K562 (cell line): Measurements from ENCODE around the gene GPSM3. TPM values are rescaled to one million over a fixed set of nuclear protein-coding genes. Genes with fewer than 3 reads are reported as not detected.

ENCODE experiments used
- MCM5 ChIP-seq: fragments of 450-650 bp; IDR thresholded peaks from 2 replicates; pipeline ENCODE4 v1.6.1; 2016; ENCODE audit warnings: low read depth
- TRIM24 ChIP-seq, 2 experiments: fragments of 450-650 bp; IDR thresholded peaks; 2 replicates each; pipeline ENCODE4 v1.6.1; 2016
- ZNF695 ChIP-seq: fragments of 450-650 bp; formaldehyde crosslinking; IDR thresholded peaks from 2 replicates; pipeline ENCODE4 v1.4.0; 2020; ENCODE audit warnings: mild to moderate bottlenecking, moderate library complexity
- polyA plus RNA-seq, 8 experiments: library from polyadenylated mRNA; depleted of rRNA in 4 of 8; stranded (reverse) in 5 of 8; unstranded in 3 of 8; fragments of >200 nt; fragmentation: Nextera tagmentation in 2 of 8; fragmentation: Illumina TruSeq in 1 of 8; extraction: Ambion mirVana in 2 of 8; extraction: Trizol in 1 of 8; gene quantifications; 2 replicates each; pipeline versions ENCODE4 v1.2.1 to v1.2.3, GENCODE V29; 2011 to 2014; ENCODE audit warnings: inconsistent platforms in 1 of 8, missing spikeins in 1 of 8
- total RNA-seq, 7 experiments: library from RNA; depleted of rRNA in 6 of 7; stranded (reverse); fragments of >200 nt in 6 of 7; fragmentation: Illumina TruSeq in 2 of 7; extraction: Trizol in 2 of 7; gene quantifications; 2 replicates each; pipeline versions ENCODE4 v1.2.1 to v1.2.3, GENCODE V29; 2011 to 2021; ENCODE audit warnings: low replicate concordance in 1 of 7
- TF ChIP-seq, protein P1 (sequence below), 2 experiments: fragments of 450-650 bp; IDR thresholded peaks; 2 replicates each; pipeline ENCODE4 v1.6.1; 2016; ENCODE audit warnings: mild to moderate bottlenecking in 2 of 2, borderline replicate concordance in 1 of 2, low read depth in 1 of 2, moderate library complexity in 1 of 2
- TF ChIP-seq, protein P2 (sequence below): fragments of 450-650 bp; IDR thresholded peaks from 2 replicates; pipeline ENCODE4 v1.6.1; 2017; ENCODE audit warnings: antibody characterized with exemption, mild to moderate bottlenecking

Gene GPSM3
- total and polyA plus RNA-seq, 9 of the 15 experiments (the other 6 are each of a cell fraction or from before 2014, with no cell fraction given) = 5.3 to 42.6 (median 24.4) TPM

DNA sequence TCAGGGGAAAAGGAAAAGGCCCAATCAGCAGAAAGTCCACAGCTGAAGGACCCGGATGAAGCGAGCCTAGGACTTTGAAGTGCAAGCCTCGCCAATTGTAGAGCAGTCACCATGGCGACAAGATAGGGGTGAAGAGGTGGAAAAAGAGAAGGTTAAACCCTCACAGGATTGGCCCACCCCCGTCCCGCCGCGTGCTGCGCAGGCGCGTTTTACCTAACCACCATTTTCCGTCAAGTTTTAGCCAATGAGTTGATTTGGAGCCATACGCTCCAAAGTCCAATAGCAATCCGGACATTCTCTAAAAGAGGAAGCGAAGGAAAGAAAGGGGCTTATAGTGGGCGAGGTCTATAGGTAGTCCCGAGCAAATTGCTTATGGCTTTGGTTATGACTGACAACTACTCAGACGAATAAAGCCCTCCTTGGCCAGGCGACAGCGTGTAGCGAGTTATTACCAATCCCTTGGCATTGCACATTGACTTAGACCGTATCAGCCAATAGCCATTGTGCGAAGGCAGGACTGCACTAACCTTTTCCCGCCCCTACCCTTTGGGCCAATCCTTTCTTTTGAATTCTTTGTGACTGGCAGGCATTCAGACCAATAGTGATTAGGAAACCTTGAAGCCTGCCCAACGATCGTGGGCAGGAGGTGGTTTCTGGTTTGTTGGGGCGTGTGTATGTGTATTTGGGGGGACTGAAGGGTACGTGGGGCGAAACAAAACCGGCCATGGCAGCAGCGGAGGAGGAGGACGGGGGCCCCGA, 14.5 kb downstream of the GPSM3 start, which contains the start of gene RNF5 (continued):
- TF ChIP-seq, protein P1, sequence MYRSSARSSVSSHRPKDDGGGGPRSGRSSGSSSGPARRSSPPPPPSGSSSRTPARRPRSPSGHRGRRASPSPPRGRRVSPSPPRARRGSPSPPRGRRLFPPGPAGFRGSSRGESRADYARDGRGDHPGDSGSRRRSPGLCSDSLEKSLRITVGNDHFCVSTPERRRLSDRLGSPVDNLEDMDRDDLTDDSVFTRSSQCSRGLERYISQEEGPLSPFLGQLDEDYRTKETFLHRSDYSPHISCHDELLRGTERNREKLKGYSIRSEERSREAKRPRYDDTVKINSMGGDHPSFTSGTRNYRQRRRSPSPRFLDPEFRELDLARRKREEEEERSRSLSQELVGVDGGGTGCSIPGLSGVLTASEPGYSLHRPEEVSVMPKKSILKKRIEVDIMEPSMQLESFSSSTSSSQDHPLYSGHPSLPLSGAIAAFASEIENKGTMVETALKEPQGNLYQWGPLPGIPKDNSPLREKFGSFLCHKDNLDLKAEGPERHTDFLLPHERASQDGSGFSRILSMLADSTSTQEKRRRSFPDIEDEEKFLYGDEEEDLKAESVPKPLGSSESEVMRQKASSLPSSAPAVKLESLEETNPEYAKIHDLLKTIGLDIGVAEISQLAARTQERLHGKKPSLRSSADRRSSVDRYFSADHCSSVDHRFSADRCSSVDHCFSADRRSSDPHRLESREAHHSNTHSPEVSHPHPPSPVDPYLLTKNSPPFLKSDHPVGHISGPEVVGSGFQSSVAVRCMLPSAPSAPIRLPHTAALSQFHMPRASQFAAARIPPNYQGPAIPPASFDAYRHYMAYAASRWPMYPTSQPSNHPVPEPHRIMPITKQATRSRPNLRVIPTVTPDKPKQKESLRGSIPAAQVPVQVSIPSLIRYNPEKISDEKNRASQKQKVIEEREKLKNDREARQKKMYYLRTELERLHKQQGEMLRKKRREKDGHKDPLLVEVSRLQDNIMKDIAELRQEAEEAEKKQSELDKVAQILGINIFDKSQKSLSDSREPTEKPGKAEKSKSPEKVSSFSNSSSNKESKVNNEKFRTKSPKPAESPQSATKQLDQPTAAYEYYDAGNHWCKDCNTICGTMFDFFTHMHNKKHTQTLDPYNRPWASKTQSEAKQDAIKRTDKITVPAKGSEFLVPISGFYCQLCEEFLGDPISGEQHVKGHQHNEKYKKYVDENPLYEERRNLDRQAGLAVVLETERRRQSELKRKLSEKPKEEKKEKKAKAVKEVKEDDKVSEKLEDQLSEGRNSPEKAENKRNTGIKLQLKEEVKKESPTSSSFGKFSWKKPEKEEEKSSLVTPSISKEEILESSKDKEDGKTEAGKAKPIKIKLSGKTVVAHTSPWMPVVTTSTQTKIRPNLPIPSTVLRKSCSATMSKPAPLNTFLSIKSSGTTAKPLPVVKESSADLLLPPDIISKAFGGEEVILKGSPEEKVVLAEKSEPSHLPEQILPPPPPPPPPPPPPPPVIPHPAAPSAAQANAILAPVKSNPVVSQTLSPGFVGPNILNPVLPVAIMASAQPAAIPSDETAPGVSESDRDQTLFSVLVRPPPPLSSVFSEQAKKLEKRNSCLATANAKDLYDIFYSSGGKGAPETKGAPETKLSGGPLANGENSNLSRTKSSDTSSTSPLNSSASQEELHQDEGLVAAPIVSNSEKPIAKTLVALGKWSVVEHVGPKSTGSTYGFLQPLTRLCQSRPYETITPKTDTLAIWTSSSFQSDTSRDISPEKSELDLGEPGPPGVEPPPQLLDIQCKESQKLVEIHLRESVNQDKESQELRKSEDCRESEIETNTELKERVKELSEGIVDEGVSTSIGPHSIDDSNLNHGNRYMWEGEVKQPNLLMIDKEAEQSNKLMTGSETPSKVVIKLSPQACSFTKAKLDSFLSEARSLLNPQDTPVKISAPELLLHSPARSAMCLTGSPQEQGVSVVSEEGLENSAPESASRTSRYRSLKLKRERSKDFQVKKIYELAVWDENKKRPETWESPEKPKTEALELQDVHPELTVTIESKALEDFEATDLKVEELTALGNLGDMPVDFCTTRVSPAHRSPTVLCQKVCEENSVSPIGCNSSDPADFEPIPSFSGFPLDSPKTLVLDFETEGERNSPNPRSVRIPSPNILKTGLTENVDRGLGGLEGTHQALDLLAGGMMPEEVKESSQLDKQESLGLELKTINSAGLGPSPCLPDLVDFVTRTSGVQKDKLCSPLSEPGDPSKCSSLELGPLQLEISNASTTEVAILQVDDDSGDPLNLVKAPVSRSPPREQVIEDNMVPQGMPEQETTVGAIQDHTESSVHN (IDR thresholded peaks at IDR 0.05; ENCODE audit: borderline replicate concordance in 1 of 2, low read depth in 1 of 2) = no peak
- TF ChIP-seq, protein P2, sequence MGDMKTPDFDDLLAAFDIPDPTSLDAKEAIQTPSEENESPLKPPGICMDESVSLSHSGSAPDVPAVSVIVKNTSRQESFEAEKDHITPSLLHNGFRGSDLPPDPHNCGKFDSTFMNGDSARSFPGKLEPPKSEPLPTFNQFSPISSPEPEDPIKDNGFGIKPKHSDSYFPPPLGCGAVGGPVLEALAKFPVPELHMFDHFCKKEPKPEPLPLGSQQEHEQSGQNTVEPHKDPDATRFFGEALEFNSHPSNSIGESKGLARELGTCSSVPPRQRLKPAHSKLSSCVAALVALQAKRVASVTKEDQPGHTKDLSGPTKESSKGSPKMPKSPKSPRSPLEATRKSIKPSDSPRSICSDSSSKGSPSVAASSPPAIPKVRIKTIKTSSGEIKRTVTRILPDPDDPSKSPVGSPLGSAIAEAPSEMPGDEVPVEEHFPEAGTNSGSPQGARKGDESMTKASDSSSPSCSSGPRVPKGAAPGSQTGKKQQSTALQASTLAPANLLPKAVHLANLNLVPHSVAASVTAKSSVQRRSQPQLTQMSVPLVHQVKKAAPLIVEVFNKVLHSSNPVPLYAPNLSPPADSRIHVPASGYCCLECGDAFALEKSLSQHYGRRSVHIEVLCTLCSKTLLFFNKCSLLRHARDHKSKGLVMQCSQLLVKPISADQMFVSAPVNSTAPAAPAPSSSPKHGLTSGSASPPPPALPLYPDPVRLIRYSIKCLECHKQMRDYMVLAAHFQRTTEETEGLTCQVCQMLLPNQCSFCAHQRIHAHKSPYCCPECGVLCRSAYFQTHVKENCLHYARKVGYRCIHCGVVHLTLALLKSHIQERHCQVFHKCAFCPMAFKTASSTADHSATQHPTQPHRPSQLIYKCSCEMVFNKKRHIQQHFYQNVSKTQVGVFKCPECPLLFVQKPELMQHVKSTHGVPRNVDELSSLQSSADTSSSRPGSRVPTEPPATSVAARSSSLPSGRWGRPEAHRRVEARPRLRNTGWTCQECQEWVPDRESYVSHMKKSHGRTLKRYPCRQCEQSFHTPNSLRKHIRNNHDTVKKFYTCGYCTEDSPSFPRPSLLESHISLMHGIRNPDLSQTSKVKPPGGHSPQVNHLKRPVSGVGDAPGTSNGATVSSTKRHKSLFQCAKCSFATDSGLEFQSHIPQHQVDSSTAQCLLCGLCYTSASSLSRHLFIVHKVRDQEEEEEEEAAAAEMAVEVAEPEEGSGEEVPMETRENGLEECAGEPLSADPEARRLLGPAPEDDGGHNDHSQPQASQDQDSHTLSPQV = no peak
- TF ChIP-seq ZNF695 (CRISPR knock-in tag) = no peak
- TF ChIP-seq MCM5 = no peak
- TF ChIP-seq TRIM24 (IDR thresholded peaks at IDR 0.05) = no peak
